Epithelial cell of proximal tubule (primary cell): Measurements from ENCODE around the gene ZNF57. TPM values are rescaled to one million over a fixed set of nuclear protein-coding genes. Genes with fewer than 3 reads are reported as not detected.
"Not testable (repeated sequence)": the region's sequence is repeated elsewhere in the genome, so short reads cannot be mapped to it uniquely, and the experiment has no call there.

Experiments
- DNase-seq: peaks from one replicate; pipeline ENCODE4 v3.0.0-alpha.2; 2011; ENCODE audit warnings: low read depth
- H3K4me3 ChIP-seq: 2 replicates; pipeline ENCODE4 v1.5.1; 2011; ENCODE audit warnings: low read depth, mild to moderate bottlenecking, low read length
- total RNA-seq: library from RNA; depleted of rRNA; stranded (reverse); fragments of >200 nt; gene quantifications from 2 replicates; pipeline ENCODE4 v1.2.3, GENCODE V29; 2015
- TF ChIP-seq, protein P1 (sequence below): conservative IDR thresholded peaks from 2 replicates; pipeline ENCODE4 v1.5.1; 2012; ENCODE audit warnings: low read depth, mild to moderate bottlenecking, low read length

Gene ZNF57
- total RNA-seq, 1 donor from 2014 or later, result 2.7 TPM

GRCh38 chr19:2957160-2957559, 56.4 kb downstream of the ZNF57 start:
- no peak overlapping the region for H3K4me3 ChIP-seq
- TF ChIP-seq, protein P1, sequence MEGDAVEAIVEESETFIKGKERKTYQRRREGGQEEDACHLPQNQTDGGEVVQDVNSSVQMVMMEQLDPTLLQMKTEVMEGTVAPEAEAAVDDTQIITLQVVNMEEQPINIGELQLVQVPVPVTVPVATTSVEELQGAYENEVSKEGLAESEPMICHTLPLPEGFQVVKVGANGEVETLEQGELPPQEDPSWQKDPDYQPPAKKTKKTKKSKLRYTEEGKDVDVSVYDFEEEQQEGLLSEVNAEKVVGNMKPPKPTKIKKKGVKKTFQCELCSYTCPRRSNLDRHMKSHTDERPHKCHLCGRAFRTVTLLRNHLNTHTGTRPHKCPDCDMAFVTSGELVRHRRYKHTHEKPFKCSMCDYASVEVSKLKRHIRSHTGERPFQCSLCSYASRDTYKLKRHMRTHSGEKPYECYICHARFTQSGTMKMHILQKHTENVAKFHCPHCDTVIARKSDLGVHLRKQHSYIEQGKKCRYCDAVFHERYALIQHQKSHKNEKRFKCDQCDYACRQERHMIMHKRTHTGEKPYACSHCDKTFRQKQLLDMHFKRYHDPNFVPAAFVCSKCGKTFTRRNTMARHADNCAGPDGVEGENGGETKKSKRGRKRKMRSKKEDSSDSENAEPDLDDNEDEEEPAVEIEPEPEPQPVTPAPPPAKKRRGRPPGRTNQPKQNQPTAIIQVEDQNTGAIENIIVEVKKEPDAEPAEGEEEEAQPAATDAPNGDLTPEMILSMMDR, result no peak
- DNase-seq, result no peak

GRCh38 chr19:2960120-2960519, 59.4 kb downstream of the ZNF57 start:
- TF ChIP-seq, protein P1, result no peak
- no peak overlapping the region for H3K4me3 ChIP-seq

DNA sequence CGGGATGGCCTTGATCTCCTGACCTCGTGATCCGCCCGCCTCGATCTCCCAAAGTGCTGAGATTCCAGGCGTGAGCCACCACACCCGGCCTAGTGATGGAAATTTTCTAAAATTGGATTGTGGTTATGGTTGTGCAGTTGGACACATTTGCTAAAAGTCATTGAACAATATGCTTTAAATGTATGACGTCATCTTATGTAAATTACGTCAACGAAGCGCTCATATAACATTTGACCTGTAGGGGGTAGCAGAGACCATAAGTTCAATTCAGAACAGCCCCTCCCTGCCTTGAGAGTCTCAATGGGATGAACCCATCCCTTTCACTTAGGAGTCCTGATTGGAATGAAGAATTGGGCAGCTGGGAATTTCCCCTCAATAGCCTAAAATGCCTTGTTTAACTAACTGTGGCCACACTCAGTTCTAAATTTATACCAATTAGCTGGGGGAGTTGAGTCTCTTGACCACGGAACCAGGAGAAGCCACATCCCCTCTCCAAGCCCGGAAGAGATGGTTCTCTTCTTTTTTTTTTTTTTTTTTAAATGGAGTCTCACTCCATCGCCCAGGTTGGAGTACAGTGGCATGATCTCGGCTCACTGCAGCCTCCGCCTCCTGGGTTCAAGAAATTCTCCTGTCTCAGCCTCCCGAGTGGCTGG, 61.4 kb downstream of the ZNF57 start:
- DNase-seq, result no peak
- TF ChIP-seq, protein P1, result peak; percentile 72

More at GRCh38 chr19:2960120-2960519, 59.4 kb downstream of the ZNF57 start:
- DNase-seq, result no peak

DNA sequence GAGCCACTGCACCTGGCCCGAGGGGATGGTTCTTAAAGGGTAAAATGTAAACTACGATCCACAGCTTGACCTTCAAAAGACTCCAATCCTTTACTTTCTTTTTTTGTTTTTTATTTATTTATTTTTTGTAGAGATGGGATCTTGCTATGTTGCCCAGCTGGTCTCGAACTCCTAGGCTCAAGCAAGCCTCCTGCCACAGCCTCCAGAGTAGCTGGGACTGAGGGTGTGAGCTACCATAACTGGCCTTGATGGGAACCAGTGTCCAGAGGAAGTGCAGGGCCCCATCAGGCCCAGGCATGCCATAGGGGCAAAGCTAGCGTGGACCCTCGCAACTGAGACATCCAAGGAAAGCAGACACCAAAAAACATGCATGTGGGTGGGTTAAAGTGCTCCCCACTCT, 62.4 kb downstream of the ZNF57 start:
- no peak for DNase-seq
- no peak overlapping the region for H3K4me3 ChIP-seq
- TF ChIP-seq, protein P1, result no peak

More for the DNA sequence above, 61.4 kb downstream of the ZNF57 start:
- H3K4me3 ChIP-seq, result no peak overlapping the region

DNA sequence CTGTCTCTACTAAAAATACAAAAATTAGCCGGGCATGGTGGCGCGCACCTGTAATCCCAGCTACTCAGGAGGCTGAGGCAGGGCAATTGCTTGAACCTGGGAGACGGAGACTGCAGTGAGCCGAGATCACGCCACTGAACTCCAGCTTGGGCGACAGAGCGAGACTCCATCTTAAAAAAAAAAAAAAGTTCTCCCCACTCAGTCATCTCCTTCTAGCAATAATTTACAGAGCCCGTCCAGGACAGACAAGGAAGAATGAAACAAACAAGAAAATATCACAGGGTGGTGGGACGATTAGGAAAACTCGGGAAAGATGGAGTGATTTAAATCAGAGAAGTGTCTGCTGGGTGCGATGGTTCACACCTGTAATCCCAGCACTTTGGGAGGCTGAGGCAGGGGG, 62.9 kb downstream of the ZNF57 start:
- peak; percentile 49 for DNase-seq
- H3K4me3 ChIP-seq, result not testable (repeated sequence)

DNA sequence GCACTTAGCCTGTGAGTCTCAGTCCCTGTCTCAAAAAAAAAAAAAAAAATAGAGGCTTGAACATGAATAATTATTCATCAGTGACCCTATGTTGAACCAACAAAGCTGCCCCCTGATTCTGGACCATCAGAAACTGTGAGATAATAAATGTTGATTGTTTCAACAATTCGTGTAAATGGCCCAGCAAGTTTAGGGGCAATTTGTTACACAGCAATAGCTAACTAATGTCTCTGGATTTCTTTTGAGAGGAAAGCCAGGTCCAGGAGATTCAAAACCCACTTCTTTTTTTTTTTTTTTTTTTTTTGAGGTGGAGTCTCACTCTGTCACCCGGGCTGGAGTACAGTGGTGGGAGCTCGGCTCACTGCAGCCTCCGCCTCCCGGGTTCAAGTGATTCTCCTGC, 64.1 kb downstream of the ZNF57 start:
- no peak for DNase-seq
- TF ChIP-seq, protein P1, result no peak

GRCh38 chr19:2967972-2968371, 67.2 kb downstream of the ZNF57 start:
- no peak overlapping the region for H3K4me3 ChIP-seq
- TF ChIP-seq, protein P1, result no peak
- no peak for DNase-seq

More for the DNA sequence above, 64.1 kb downstream of the ZNF57 start:
- H3K4me3 ChIP-seq, result no peak overlapping the region

Other genes starting within 250 kb of the ZNF57 start
- 0.06 TPM in 1 of 2 replicates, not detected in the other for gene GNG7, start 198.2 kb upstream of the ZNF57 start, total RNA-seq
- 0.94 TPM in 1 of 2 replicates, not detected in the other for gene DIRAS1, start 179.6 kb upstream of the ZNF57 start, total RNA-seq
- 42.4 and 53.1 TPM in 2 replicates for gene SLC39A3, start 160.9 kb upstream of the ZNF57 start, total RNA-seq
- gene SGTA, start 117.7 kb upstream of the ZNF57 start, total RNA-seq, result 106 and 113 TPM in 2 replicates
- 148 and 204 TPM in 2 replicates for gene THOP1, start 115.4 kb upstream of the ZNF57 start, total RNA-seq
- gene ZNF554, start 81.1 kb upstream of the ZNF57 start, total RNA-seq, result 1.9 and 2.5 TPM in 2 replicates
- 2.9 and 3.3 TPM in 2 replicates for gene ZNF555, start 59.5 kb upstream of the ZNF57 start, total RNA-seq
- 0.06 TPM in 1 of 2 replicates, not detected in the other for gene ZNF556, start 33.6 kb upstream of the ZNF57 start, total RNA-seq
- 1.6 and 2.6 TPM in 2 replicates for gene ZNF77, start 44.0 kb downstream of the ZNF57 start, total RNA-seq
- gene TLE6, start 76.6 kb downstream of the ZNF57 start, total RNA-seq, result 0.58 and 1.0 TPM in 2 replicates
- 1.6 and 2.9 TPM in 2 replicates for gene TLE2, start 128.4 kb downstream of the ZNF57 start, total RNA-seq
- 238 and 310 TPM in 2 replicates for gene TLE5, start 161.6 kb downstream of the ZNF57 start, total RNA-seq
- gene GNA11, start 193.4 kb downstream of the ZNF57 start, total RNA-seq, result 40.5 and 75.6 TPM in 2 replicates
- gene GNA15, start 235.1 kb downstream of the ZNF57 start, total RNA-seq, result 1.2 TPM in 2 replicates